Activated CD8-positive, alpha-beta memory T cell treated with anti-CD3 and anti-CD28 coated beads, Interleukin-2, amount 50 U/mL, for 4 hours (primary cell): Measurements from ENCODE around the gene RET.
"Not testable (repeated sequence)": the region's sequence is repeated elsewhere in the genome, so short reads cannot be mapped to it uniquely, and the experiment has no call there.

Experiments
- DNase-seq: peaks from one replicate; pipeline ENCODE4 v3.0.0-alpha.2; 2020

The RET gene

GRCh38 chr10:43079856-43080255, 3.0 kb downstream of the RET start:
- no peak for DNase-seq

DNA sequence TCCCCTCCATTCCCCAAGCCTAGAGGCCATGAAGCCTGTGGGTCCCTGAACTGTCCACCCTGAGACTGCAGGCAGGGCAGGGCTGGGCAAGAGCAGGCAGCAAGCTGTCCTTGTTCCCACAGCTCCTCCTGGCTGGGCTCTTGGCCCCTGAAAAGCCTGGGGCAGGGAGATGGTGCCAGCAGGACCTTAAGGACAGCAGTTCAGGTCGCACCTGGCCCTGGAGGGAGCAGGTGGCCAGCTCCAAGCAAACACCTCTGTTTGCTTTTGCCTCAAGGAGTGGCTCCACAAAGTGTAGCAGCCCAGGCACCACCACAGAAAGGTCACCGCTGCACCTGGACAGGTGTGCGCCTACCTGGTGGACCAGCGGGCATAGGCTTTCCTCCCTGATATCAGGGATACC, 5.2 kb downstream of the RET start:
- no peak for DNase-seq

DNA sequence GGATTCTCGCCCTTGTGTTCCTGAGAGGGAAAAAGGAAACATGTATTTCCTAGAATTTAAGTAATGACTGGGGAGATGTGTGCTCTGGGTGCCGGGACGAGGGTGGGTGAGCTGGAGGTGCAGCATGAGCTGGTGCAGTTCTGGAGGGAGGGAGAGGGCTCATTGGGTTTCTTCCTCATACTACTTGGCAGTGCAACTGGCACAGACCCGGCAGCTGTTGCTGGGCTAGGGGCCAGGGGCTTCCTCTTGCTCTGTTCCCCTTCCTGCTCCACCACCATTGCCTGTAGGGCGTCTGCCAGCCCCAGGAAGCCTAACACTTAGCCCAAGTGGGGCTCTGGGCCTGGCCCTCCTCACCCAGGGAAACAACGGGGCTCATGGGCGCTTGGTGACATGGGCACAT, 5.9 kb downstream of the RET start:
- DNase-seq, result no peak

DNA sequence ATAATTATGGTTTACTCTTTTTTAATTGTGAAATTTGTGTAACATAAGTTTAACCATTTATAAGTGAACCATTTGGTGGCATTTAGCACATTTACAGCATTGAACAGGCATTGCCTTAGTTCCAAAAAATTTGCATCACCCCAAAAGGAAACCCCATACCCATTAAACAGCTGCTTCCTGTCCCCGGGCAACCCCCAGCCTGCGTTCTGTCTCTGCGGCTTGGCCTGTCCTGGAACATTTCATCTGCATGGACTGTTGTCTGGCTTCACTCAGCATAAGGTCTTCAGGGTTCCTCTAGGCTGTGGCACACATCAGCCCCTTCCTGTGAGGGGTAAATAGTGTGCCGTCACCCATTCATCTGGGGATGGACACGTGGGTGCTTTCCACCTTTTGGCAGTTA, 6.9 kb downstream of the RET start:
- DNase-seq, result no peak

DNA sequence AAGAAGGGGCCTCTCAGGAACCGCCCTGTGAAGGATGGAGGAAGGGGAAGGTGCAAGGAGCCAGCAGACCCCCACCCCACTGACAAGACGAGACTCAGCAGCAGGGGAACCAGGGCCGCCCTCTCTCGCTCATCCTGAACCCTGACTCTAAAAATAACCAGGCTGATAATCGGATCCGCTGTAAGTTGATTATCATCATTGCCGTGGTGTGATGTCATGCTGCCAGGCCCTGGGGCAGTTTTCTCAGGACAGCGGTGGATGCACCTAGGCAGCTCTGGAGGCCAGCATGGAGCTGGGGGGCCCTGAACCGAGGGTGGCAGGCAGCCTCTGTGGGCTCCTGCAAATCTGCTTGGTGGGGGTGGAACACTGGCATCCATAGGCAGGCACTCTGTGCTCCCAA, 7.9 kb downstream of the RET start:
- DNase-seq, result no peak

DNA sequence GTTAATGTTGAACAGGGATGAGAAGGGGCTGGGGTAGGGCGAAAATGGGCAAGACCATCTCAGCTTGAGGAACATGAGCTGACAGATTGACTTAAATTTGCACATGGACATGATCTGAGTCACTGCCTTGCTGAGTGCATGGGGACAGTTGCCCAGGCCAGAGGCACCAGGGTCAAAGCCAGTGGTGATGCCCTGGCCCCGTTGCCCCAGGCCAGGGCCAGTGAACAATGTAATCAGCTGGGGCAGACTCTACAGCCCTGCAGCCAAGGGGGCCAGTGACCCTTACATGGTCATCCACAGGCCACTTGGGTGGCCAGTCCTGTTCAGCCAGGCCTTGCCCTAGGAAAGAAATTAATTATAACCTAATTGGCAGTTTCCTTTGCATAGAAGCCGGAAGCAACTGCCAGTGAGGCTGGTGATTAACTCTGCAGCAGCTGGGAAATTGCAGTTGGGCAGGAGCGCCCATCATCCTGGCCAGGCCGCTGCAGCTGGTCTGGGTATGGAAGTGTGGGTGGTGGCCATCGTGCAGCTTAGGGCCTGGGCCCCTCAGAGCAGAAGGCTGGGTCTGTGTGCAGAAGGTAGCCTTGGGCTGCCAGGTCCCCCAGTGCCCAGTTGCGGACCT, 9.6 kb downstream of the RET start:
- no peak for DNase-seq

DNA sequence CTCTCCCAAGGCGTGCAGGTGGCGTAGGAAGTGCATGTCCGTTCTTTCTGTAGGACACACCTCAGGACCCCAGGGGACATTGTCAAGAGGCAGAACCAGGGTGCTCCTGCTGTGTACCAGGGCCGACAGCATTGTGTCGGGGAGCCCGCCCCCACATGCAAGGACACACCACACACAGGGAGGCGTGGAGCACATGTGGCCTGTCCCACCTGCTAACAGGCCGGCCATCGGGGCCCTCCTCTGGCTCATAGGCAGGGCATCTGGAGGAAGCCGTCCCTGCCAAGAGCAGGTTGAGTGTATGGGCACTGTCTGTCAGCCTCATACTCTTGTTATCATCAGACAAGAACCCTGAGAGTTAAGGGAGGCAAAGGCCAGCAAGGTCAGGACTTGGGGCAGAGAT, 12.7 kb downstream of the RET start:
- DNase-seq, result no peak

GRCh38 chr10:43090188-43090587, 13.3 kb downstream of the RET start:
- DNase-seq, result no peak

GRCh38 chr10:43090664-43091063, 13.8 kb downstream of the RET start:
- no peak for DNase-seq

- no peak for DNase-seq
Observed at GRCh38 chr10:43091846-43092245, 15.0 kb downstream of the RET start.

GRCh38 chr10:43093423-43094076, 16.7 kb downstream of the RET start:
- DNase-seq, result no peak

- DNase-seq, result no peak
Observed at GRCh38 chr10:43094085-43094484, 17.2 kb downstream of the RET start.

GRCh38 chr10:43099339-43099738, 22.5 kb downstream of the RET start:
- not testable (repeated sequence) for DNase-seq

DNA sequence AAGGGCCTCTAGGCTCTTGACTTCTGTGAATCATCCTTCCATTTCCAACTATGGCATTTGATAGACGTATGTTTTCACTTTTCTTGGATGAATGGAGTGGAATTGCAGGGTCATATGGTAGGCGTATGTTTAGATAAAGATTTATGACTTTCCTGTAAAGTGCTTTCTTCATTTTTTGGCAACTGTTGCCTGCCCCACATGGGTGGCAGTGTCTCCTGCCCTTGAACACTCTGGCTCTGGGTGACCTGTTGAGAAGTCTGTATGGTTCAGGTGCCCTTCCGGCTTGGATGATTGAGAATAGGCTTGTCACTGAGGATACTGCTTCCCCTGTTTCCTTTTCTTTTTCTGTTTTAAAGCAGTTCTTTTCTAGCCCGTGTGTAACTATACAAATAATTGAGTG, 23.1 kb downstream of the RET start:
- no peak for DNase-seq

GRCh38 chr10:43100366-43100765, 23.5 kb downstream of the RET start:
- no peak for DNase-seq

DNA sequence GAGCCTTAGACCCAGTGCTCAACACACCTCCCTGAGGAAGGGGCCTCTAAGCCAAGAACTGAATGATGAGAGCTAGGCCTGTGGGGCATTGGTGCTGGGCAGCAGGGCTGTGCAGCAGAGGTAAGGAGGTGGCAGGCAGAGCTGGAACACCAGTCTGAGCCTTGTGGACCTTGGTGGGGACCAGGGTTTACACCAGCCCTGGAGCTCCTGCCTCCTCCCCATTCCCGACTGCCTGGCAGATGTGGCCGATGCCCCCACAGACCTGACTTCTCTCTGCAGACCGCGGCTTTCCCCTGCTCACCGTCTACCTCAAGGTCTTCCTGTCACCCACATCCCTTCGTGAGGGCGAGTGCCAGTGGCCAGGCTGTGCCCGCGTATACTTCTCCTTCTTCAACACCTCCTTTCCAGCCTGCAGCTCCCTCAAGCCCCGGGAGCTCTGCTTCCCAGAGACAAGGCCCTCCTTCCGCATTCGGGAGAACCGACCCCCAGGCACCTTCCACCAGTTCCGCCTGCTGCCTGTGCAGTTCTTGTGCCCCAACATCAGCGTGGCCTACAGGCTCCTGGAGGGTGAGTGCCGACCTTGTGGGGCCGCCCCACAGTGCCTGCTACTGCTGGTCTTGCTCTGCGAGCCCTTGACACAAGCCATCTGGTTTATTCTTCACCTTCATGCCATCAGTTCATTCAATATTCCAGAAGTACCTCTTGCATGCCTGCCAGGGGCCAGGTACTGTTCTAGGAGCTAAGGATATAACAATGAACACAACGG, 25.4 kb downstream of the RET start:
- DNase-seq, result no peak

- DNase-seq, result peak; percentile 80
Observed at GRCh38 chr10:43105102-43105955, 28.5 kb downstream of the RET start.

DNA sequence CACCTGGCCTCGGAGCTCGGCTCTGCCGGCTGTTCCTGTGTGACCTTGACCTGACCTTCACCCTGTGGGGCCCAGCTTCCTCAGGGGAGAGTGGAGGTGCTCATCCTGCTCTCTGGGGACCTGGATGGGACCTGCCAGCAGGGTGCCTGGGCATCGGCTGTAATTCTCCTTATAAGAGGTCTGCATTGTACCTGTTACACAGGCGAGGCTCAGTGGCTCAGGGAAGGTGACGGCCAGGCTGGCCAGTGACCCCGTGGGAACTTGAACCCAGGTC, 29.0 kb downstream of the RET start:
- DNase-seq, result no peak

DNA sequence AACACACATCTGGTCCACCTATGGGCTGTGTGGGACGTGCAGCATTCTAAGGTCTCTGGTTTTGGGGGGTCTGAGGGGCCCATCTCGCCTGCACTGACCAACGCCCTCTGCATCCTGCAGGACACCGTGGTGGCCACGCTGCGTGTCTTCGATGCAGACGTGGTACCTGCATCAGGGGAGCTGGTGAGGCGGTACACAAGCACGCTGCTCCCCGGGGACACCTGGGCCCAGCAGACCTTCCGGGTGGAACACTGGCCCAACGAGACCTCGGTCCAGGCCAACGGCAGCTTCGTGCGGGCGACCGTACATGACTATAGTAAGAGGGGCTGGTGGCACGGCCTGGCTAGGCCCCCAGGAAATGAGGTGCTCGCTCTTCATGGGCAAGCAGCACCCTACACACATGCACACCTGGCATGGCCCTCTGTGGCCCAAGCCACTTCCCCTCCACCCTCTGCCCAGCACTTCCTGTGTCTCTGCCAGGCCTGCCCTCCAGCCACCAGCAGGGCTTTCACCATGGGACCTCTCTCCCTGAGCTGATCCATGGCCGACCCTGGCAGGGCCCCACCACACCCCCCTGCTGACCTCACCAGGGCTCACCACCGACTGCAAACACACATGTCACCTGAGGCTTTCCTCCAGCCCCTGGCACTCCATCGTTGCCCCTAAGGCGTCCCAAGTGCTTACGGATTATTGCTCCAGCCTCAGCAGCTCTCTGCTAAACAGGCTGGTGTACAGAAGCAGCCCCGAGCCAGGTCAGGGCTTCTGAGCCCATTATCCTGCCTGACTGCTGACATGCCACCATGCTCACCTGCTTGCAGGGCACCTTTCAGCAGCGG, 29.6 kb downstream of the RET start:
- DNase-seq, result no peak

GRCh38 chr10:43108951-43109350, 32.1 kb downstream of the RET start:
- no peak for DNase-seq

DNA sequence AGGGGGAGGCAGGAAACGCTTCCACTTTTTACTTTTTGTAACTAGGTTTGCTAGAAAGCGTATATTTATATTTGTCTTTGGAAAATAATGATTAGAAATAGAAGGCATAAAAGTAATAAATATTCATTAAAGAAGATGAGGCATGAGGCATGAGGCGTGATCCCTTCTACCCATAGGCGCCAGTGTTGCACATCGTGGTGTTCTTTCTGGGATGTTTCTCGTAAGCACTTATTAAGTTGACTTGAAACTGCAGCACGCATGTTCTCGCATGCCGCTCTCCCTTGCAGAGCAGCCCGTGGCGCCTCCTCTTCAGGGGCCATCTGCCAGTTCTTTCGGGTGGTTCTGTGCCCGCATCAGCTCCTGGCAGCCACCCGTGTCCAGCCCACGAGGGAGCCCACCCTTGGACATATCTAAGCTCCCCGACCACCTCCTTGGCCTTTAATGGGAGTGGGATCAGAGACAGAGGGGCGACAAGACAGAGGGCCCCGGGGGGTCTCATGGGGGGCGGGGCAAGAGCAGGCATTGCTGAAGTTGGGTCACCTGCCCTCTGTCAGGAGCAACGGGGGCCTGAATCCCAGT, 32.9 kb downstream of the RET start:
- DNase-seq, result no peak

- DNase-seq, result no peak
Observed at GRCh38 chr10:43110338-43111071, 33.6 kb downstream of the RET start.
